ENCODE data around the gene PGPEP1.

GRCh38 chr19:18373407-18373891 is 33.1 kb downstream of the PGPEP1 start:
- TF ChIP-seq CTCF (IDR thresholded peaks at IDR 0.05) (no peak), POLR2A (IDR thresholded peaks at IDR 0.05; ENCODE audit: low read depth) (no peak), EP300 (IDR thresholded peaks at IDR 0.05) (no peak), POLR2AphosphoS5 (IDR thresholded peaks at IDR 0.05) (no peak)

Measured in esophagus muscularis mucosa (tissue), 4 donors.